ENCODE measurements around the gene SLC38A3. TPM values are rescaled to one million over a fixed set of nuclear protein-coding genes. Genes with fewer than 3 reads are reported as not detected.
A peak's percentile ranks its signal among the peaks of the same experiment; 100 is the strongest.

Gene SLC38A3
- total RNA-seq, 1 donor = 0.27 TPM

DNA sequence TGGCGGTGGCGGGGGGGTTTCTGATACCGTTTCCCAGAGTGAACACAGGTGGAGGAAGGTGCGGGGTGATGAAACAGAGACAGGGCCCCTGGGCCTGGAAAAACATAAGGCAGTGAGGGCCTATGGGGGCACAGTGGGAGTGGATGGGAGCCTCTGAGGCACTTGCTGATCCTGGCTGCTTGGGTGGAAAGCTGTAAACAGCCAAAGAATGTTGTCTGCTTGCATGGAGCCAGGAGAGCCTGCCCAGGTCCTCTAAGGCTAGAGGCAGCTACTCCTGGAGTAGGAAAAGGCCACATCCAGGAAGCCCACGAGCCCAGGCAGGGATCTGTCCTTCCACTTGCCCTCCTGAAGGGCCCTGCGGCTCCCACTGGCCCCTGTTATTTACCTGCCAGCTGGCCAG lies 60.9 kb downstream of the SLC38A3 start:
- no peak for DNase-seq (ENCODE audit: low read depth)
- H3K4me3 ChIP-seq (ENCODE audit: low read depth, low read length) = no peak overlapping the region
- TF ChIP-seq, protein P1, sequence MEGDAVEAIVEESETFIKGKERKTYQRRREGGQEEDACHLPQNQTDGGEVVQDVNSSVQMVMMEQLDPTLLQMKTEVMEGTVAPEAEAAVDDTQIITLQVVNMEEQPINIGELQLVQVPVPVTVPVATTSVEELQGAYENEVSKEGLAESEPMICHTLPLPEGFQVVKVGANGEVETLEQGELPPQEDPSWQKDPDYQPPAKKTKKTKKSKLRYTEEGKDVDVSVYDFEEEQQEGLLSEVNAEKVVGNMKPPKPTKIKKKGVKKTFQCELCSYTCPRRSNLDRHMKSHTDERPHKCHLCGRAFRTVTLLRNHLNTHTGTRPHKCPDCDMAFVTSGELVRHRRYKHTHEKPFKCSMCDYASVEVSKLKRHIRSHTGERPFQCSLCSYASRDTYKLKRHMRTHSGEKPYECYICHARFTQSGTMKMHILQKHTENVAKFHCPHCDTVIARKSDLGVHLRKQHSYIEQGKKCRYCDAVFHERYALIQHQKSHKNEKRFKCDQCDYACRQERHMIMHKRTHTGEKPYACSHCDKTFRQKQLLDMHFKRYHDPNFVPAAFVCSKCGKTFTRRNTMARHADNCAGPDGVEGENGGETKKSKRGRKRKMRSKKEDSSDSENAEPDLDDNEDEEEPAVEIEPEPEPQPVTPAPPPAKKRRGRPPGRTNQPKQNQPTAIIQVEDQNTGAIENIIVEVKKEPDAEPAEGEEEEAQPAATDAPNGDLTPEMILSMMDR (IDR thresholded peaks at IDR 0.05; ENCODE audit: insufficient read depth, low read length) = no peak

- TF ChIP-seq, protein P1 (IDR thresholded peaks at IDR 0.05; ENCODE audit: insufficient read depth, low read length) = no peak
- peak overlapping the region; percentile 61 for H3K4me3 ChIP-seq (ENCODE audit: low read depth, low read length)
These were observed 61.8 kb downstream of the SLC38A3 start for GRCh38 chr3:50266836-50267235.

GRCh38 chr3:50267280-50267913 lies 62.3 kb downstream of the SLC38A3 start:
- TF ChIP-seq, protein P1 (IDR thresholded peaks at IDR 0.05; ENCODE audit: insufficient read depth, low read length) = no peak

More at GRCh38 chr3:50266836-50267235, 61.8 kb downstream of the SLC38A3 start:
- DNase-seq (ENCODE audit: low read depth) = no peak

GRCh38 chr3:50268276-50268675 lies 63.2 kb downstream of the SLC38A3 start:
- peak overlapping the region; percentile 58 for H3K4me3 ChIP-seq (ENCODE audit: low read depth, low read length)
- TF ChIP-seq, protein P1 (IDR thresholded peaks at IDR 0.05; ENCODE audit: insufficient read depth, low read length) = no peak
- DNase-seq (ENCODE audit: low read depth) = no peak

More at GRCh38 chr3:50267280-50267913, 62.3 kb downstream of the SLC38A3 start:
- peak overlapping the region; percentile 61 for H3K4me3 ChIP-seq (ENCODE audit: low read depth, low read length)
- DNase-seq (ENCODE audit: low read depth) = no peak

- DNase-seq (ENCODE audit: low read depth) = peak; percentile 58
- peak within 1 kb of the TSS; percentile 58 for H3K4me3 ChIP-seq (ENCODE audit: low read depth, low read length)
- TF ChIP-seq, protein P1 (IDR thresholded peaks at IDR 0.05; ENCODE audit: insufficient read depth, low read length) = no peak
These were observed 63.8 kb downstream of the SLC38A3 start, which contains the start of gene SEMA3B for GRCh38 chr3:50268703-50269451. Gene SEMA3B (plus strand): TSS chr3:50269147. CDS start chr3:50269241, 94 bp downstream.

- TF ChIP-seq, protein P1 (IDR thresholded peaks at IDR 0.05; ENCODE audit: insufficient read depth, low read length) = no peak
- H3K4me3 ChIP-seq (ENCODE audit: low read depth, low read length) = peak overlapping the region; percentile 48
These were observed 64.4 kb downstream of the SLC38A3 start for GRCh38 chr3:50269460-50269859.

More at GRCh38 chr3:50269460-50269859, 64.4 kb downstream of the SLC38A3 start:
- DNase-seq (ENCODE audit: low read depth) = no peak
